ACC112 (cell line): ENCODE data around the gene LBX1.
A peak's percentile ranks its signal among the peaks of the same experiment; 100 is the strongest.
"Not testable (repeated sequence)": the region's sequence is repeated elsewhere in the genome, so short reads cannot be mapped to it uniquely, and the experiment has no call there.

Experiments
- H2AFZ ChIP-seq: fragments of 200-600 bp; sonication (generic); one replicate; pipeline ENCODE4 v1.6.0; 2017; ENCODE audit warnings: antibody characterized with exemption, low read length; ENCODE audit not compliant: unreplicated experiment
- H3K27ac ChIP-seq: fragments of 200-600 bp; sonication (generic); 2 replicates; pipeline ENCODE4 v1.5.1; 2014; ENCODE audit warnings: low read depth, mild to moderate bottlenecking, antibody characterized with exemption, low read length, moderate library complexity
- H3K27me3 ChIP-seq: fragments of 200-600 bp; sonication (generic); 2 replicates; pipeline ENCODE4 v1.6.1; 2014; ENCODE audit warnings: mild to moderate bottlenecking, antibody characterized with exemption, low read length, moderate library complexity, mixed read lengths; ENCODE audit not compliant: insufficient read depth
- H3K36me3 ChIP-seq: fragments of 200-600 bp; sonication (generic); 2 replicates; pipeline ENCODE4 v1.6.1; 2016; ENCODE audit warnings: mild to moderate bottlenecking, antibody characterized with exemption, low read length, moderate library complexity, mixed read lengths; ENCODE audit not compliant: insufficient read depth
- H3K4me1 ChIP-seq: fragments of 200-600 bp; sonication (generic); one replicate; pipeline ENCODE4 v1.6.1; 2016; ENCODE audit warnings: low read length, mixed read lengths; ENCODE audit not compliant: insufficient read depth, unreplicated experiment, control insufficient read depth
- H3K4me3 ChIP-seq: fragments of 200-600 bp; sonication (generic); 2 replicates; pipeline ENCODE4 v1.5.1; 2014; ENCODE audit warnings: mild to moderate bottlenecking, low read depth, low read length
- H3K79me2 ChIP-seq: fragments of 200-600 bp; sonication (generic); one replicate; pipeline ENCODE4 v1.6.0; 2016; ENCODE audit warnings: low read length; ENCODE audit not compliant: control insufficient read depth, unreplicated experiment, insufficient read depth

Gene LBX1

DNA sequence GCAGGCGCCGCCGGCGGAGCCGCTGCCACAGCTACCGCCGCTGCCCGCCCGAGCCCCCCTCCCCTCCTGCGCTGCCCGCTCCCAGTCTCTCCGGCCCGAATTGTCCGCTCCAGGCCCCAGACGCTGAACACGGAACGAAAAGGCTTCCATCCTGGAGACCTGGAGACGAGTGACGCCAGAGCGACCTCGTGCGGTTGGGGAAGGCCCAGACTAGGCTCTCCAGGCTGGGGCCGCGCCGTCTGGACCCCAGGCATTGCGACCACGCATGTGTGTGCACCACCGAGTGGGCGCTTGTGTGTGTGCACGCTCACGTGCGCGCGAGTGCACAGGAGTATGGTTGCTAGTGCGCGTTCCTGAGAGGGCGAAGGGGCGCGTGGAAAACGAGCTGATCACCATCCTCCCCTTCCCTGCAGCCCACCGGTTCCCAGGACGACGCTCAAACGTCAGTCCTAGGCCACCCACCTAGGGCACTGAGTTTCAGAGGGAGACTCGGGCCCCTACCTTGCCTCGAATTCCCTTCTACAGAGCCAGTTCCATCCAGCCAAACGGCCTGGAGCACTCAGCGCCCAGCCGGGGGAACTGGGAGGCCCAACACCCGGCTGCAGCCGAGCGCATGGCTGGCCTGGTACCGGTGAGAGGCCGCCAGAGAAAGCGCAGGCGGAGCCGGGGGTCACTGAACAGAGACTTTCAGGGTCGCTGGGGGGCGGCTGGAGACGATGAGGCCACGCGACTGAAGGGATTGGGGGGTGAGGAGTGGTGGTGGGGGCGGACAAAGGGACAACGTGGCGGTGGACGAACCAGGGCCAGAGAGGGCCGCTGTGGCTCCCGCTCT, 11.6 kb downstream of the LBX1 start:
- Histone ChIP-seq H3K27me3 (peaks cover 85% of the 10 kb centered on the region), H3K36me3 (no peaks in the 10 kb centered on the region), H3K27ac (no peak overlapping the region), H3K4me3 (no peak overlapping the region), H3K79me2 (no peaks in the 10 kb centered on the region), H2AFZ (no peak overlapping the region), H3K4me1 (no peaks in the 10 kb centered on the region)

DNA sequence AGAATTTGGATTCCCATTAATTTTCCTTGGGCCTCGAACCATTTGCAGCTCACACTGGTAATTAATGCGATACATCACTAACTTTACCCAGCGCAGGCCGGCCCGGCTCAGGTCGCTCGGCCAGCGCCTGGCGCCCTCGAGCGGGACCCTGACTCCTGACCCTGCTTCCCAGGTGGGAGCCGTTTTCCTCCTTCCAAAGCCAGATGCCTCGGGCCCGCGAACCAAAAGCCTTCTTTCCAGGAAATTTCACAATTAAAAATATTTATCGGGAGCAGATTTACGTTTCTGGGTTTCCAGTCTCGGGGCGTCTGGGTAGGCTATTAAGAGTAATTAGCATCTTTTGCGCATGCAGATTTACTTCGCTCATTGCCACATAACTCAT, 12.2 kb downstream of the LBX1 start:
- no peaks in the 10 kb centered on the region for H3K79me2 ChIP-seq
- H3K4me1 ChIP-seq, result no peaks in the 10 kb centered on the region
- no peaks in the 10 kb centered on the region for H3K36me3 ChIP-seq
- no peak overlapping the region for H2AFZ ChIP-seq
- H3K27me3 ChIP-seq, result peaks cover 84% of the 10 kb centered on the region
- H3K4me3 ChIP-seq, result no peak overlapping the region
- no peak overlapping the region for H3K27ac ChIP-seq

DNA sequence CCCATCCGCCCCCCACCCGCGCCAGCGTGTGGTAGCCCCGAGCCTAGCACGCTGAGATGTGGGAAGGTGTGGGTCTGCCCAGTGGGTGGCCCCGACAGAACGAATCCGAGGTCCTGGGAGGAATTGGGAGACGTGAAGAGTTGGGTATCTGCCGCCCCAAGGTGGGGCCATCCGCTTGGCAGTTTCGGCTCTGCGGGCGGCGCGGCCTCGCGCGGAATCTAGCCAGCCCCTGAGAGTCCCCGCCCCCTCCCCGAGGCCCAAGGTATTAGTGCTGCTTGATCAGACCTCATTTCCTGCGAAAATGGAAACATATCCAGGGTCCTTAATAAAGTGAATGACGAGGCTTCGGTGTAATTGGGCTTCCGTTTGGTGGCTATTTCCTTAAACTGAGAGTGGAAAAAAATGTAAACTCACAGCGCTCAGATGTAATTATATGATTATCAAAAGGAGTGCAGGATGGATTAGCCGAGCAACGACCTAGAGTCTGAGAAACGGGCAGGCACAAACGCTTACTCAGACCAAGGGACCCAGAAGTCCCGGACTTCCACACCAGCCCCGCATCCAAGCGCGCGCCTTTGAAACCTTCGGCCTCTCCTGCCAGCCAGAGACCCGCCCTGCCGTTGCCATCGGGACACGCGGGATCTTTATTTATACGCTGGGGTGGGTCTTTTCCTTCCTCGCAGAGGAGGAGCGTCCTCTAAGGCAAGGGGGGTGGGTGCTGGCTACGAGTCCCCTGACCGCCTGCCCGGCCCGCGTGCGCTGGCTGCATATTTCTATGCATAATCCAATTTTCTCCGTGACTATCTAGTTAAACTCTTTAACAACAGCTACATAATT, 12.8 kb downstream of the LBX1 start:
- Histone ChIP-seq H3K27me3 (peaks cover 84% of the 10 kb centered on the region), H3K79me2 (no peaks in the 10 kb centered on the region), H3K4me1 (no peaks in the 10 kb centered on the region), H3K36me3 (no peaks in the 10 kb centered on the region), H3K4me3 (no peak overlapping the region), H3K27ac (no peak overlapping the region), H2AFZ (no peak overlapping the region)

DNA sequence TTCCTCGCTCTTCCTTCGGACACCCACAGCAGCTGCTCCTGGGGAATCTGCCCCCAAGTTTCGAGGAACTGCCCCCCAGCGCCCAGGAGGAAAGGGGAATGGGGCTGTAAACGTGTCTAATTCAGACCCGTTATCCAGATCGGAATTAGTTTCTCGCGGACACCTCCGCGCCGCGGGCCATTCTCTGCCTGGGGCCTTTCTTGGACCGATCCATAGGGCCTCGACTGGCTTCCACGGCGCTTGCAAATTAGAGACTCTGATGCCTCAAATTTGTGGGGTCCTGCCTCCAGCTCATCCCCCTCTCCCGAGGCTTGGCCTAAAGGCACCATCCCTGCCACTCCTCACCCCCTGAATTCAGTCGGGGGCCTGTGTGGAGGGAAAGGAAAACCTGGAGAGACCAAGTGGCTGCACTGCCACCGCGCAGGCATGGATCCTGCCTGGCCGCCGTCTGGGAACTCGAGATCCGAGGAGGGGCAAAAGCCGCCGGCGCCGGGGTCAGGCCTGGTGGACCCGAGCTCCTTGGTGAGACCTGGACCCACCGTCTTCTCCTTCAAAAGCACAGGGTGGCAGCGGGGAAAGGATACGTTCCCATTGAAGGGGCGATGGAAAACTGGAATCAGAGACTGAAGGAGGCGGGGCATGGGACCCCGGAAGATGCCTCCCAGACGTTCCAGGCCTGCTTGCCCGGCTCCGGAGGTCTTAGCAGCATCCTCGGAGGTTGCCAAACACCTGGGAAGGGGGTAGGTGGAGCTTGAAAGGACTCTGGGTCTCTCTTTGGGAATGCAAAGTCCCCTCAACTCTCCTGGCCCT, 13.7 kb downstream of the LBX1 start:
- Histone ChIP-seq H3K4me3 (no peak overlapping the region), H3K36me3 (no peaks in the 10 kb centered on the region), H2AFZ (no peak overlapping the region), H3K27me3 (peaks cover 83% of the 10 kb centered on the region), H3K79me2 (no peaks in the 10 kb centered on the region), H3K4me1 (no peaks in the 10 kb centered on the region), H3K27ac (no peak overlapping the region)

DNA sequence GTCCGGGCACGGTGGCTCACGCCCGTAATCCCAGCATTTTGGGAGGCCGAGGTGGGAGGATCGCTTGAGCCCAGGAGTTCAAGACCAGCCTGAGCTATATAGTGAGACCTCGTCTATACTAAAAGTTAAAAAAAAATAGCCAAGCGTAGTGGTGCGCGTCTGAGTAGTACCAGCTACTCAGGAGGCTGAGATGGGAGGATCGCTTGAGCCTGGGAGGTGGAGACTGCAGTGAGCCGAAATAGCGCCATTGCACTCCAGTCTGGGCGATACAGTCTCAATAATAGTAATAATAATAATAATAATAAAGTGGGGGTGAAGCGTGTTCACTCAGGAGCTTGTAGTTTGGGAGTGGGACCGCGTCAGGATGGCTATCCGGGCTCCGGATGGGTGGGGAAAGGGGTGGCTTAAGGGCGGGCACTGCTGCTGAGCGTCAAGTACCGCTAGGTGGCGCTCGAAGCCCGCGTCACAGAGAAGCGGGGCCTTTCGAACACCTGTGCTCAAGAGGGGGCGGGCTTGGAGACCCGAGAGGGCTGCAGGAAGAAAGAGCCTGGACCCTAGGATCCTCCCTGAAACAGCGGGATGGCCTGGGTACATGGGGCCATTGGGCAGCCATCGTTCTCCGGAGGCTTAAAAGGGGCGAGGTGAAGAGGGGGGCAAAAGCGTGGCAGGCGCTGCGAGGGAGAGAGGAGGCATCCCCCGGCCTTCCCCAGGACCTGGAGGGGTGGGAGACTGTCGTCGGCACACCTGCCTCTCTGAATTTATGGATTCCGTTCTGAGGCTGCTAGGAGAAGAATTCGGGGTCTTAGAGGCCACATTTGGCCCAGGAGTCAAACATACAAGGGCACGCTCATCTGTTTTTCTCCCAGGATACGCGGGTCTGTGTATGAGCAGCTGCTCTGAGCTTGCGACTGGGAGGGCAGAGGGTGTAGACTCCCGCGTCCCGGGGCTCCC, 14.5 kb downstream of the LBX1 start:
- Histone ChIP-seq H3K27me3 (peaks cover 82% of the 10 kb centered on the region), H2AFZ (no peak overlapping the region), H3K36me3 (no peaks in the 10 kb centered on the region), H3K4me1 (no peaks in the 10 kb centered on the region), H3K79me2 (no peaks in the 10 kb centered on the region), H3K27ac (no peak overlapping the region), H3K4me3 (peak overlapping the region; percentile 71)

DNA sequence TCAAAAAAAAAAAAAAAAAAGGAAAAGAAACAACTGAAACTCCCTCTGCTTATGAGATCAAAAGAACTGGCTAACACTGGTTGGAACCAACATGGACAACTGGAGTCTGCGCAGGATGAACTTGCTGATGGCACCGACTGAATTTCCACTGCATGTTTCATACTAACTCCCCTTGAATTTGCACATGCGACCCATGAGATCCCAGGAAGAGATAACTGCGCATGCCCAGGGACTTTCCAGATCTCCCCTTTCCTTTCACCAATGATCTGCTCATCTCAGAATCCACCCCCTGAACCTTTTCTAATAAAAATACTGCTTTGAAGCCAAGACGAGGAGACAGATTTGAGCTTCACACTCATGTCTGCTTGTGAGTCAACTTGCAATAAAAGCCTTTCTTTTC, 20.7 kb downstream of the LBX1 start:
- H3K4me1 ChIP-seq, result no peaks in the 10 kb centered on the region
- no peak overlapping the region for H3K4me3 ChIP-seq
- peaks cover 53% of the 10 kb centered on the region for H3K27me3 ChIP-seq
- no peaks in the 10 kb centered on the region for H3K79me2 ChIP-seq
- H3K36me3 ChIP-seq, result no peaks in the 10 kb centered on the region
- no peak overlapping the region for H3K27ac ChIP-seq
- no peak overlapping the region for H2AFZ ChIP-seq

DNA sequence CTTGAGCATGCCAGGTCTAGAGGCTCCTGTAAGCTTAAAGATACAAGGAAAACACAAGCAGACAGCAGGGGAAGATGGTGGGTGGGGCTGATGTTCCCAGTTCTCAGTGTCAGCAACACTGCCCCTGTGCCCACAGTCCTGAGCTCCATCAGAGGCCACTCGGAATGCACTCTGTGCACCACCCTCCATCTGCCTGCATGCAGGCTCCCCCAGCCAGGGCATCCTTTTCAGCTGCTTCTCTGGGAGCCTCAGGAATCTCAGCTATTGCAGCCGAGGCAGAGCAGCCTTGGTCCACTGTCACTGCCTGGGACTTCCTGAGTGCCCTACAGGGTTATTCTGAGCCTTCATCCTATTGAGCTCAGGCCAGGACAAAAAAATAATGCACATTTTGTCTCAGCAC, 22.2 kb downstream of the LBX1 start:
- no peak overlapping the region for H2AFZ ChIP-seq
- H3K27me3 ChIP-seq, result peaks cover 50% of the 10 kb centered on the region
- no peaks in the 10 kb centered on the region for H3K36me3 ChIP-seq
- H3K79me2 ChIP-seq, result no peaks in the 10 kb centered on the region
- no peak overlapping the region for H3K27ac ChIP-seq
- no peaks in the 10 kb centered on the region for H3K4me1 ChIP-seq
- H3K4me3 ChIP-seq, result no peak overlapping the region

DNA sequence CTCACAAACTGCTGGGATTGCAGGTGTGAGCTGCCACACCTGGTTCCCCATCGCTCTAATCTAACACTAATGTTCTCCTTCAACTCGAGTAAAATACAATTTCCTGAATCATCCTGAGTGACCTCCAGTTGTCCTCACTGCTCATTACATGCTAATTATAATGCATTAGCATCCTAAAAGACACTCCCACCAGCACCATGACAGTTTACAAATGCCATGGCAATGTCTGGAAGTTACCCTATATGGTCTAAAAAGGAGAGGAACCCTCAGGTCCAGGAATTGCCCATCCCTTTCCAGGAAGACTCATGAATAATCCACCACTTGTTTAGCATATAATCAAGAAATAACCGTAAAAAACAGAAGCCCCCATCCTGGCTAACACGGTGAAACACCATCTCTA, 26.6 kb downstream of the LBX1 start:
- H3K27me3 ChIP-seq, result peaks cover 14% of the 10 kb centered on the region
- not testable (repeated sequence) for H3K4me1 ChIP-seq, H3K27ac ChIP-seq, H2AFZ ChIP-seq, H3K79me2 ChIP-seq, H3K4me3 ChIP-seq, H3K36me3 ChIP-seq

DNA sequence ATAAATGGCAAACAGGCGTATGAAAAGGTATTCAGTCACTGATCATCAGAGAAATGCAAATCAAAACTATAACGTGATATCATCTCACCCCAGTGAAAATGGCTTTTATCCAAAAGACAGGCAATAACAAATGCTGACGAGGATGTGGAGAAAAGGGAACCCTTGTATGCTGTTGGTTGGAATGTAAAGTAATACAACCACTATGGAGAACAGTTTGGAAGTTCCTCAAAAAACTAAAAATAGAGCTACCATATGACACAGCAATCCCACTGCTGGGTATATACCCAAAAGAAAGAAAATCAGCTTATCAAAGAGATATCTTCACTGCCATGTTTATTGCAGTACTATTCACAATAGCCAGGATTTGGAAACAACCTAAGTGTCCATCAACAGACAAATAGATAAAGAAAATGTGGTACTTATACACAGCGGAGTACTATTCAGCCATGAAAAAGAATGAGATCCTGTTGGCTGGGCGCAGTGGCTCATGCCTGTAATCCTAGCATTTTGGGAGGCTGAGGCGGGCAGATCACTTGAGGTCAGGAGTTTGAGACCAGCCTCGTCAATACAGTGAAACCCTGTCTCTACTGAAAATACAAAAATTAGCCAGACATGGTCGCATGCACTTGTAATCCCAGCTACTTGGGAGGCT, 30.8 kb downstream of the LBX1 start:
- H2AFZ ChIP-seq, H3K27ac ChIP-seq, H3K4me3 ChIP-seq, H3K4me1 ChIP-seq, H3K36me3 ChIP-seq, H3K79me2 ChIP-seq: not testable (repeated sequence)
- peaks cover 20% of the 10 kb centered on the region for H3K27me3 ChIP-seq
